H9 (cell line): ENCODE results near the gene CDK14. TPM values are rescaled to one million over a fixed set of nuclear protein-coding genes. Genes with fewer than 3 reads are reported as not detected.

Source experiments
- DNase-seq: peaks from one replicate; pipeline ENCODE4 v3.0.0-alpha.2; 2017
- H2AFZ ChIP-seq: one replicate; pipeline ENCODE4 v1.6.1; 2013; ENCODE audit warnings: mild to moderate bottlenecking, low read length, control low read depth, moderate library complexity
- H2AK5ac ChIP-seq: 2 replicates; pipeline ENCODE4 v1.6.1; 2013; ENCODE audit warnings: low read length, control low read depth, mixed read lengths; ENCODE audit not compliant: insufficient read length
- H2BK120ac ChIP-seq: one replicate; pipeline ENCODE4 v1.6.1; 2013; ENCODE audit warnings: low read depth, mild to moderate bottlenecking, low read length, control low read depth, inconsistent platforms; ENCODE audit not compliant: poor library complexity, severe bottlenecking
- H2BK12ac ChIP-seq: 2 replicates; pipeline ENCODE4 v1.6.1; 2013; ENCODE audit warnings: low read length, control low read depth, mixed read lengths, low read depth; ENCODE audit not compliant: insufficient read length
- H2BK15ac ChIP-seq: 2 replicates; pipeline ENCODE4 v1.6.1; 2013; ENCODE audit warnings: low read depth, low read length, control low read depth
- H2BK20ac ChIP-seq: one replicate; pipeline ENCODE4 v1.6.1; 2013; ENCODE audit warnings: low read depth, mild to moderate bottlenecking, low read length, control low read depth, inconsistent platforms; ENCODE audit not compliant: poor library complexity, severe bottlenecking
- H2BK5ac ChIP-seq: 2 replicates; pipeline ENCODE4 v1.6.1; 2013; ENCODE audit warnings: low read length, control low read depth, mixed read lengths; ENCODE audit not compliant: insufficient read length
- H3K14ac ChIP-seq: 2 replicates; pipeline ENCODE4 v1.6.1; 2013; ENCODE audit warnings: low read length, control low read depth; ENCODE audit not compliant: insufficient read depth
- H3K18ac ChIP-seq: 2 replicates; pipeline ENCODE4 v1.6.1; 2013; ENCODE audit warnings: low read depth, mild to moderate bottlenecking, mixed read lengths, low read length, control low read depth; ENCODE audit not compliant: insufficient read length
- H3K23ac ChIP-seq: 2 replicates; pipeline ENCODE4 v1.6.1; 2013; ENCODE audit warnings: low read length, control low read depth, mixed read lengths, low read depth; ENCODE audit not compliant: insufficient read length
- H3K23me2 ChIP-seq: 2 replicates; pipeline ENCODE4 v1.6.1; 2013; ENCODE audit warnings: low read depth, mild to moderate bottlenecking, mixed read lengths, low read length, control low read depth; ENCODE audit not compliant: insufficient read length, poor library complexity, severe bottlenecking
- H3K27ac ChIP-seq: 2 replicates; pipeline ENCODE4 v1.5.1; 2013; ENCODE audit warnings: low read length, control low read depth, mixed read lengths, low read depth; ENCODE audit not compliant: insufficient read length
- H3K27me3 ChIP-seq: 2 replicates; pipeline ENCODE4 v1.6.1; 2013; ENCODE audit warnings: low read length, control low read depth, inconsistent platforms; ENCODE audit not compliant: insufficient read depth
- H3K4ac ChIP-seq: 2 replicates; pipeline ENCODE4 v1.6.1; 2013; ENCODE audit warnings: low read depth, mild to moderate bottlenecking, control low read depth, inconsistent platforms, low read length, moderate library complexity
- H3K4me1 ChIP-seq: 2 replicates; pipeline ENCODE4 v1.6.1; 2013; ENCODE audit warnings: low read length, control low read depth, inconsistent platforms; ENCODE audit not compliant: insufficient read depth
- H3K4me2 ChIP-seq: 2 replicates; pipeline ENCODE4 v1.6.1; 2013; ENCODE audit warnings: low read length, control low read depth, mixed read lengths; ENCODE audit not compliant: insufficient read length, insufficient read depth
- H3K56ac ChIP-seq: 2 replicates; pipeline ENCODE4 v1.6.1; 2013; ENCODE audit warnings: low read depth, mild to moderate bottlenecking, mixed read lengths, low read length, control low read depth; ENCODE audit not compliant: insufficient read length
- H3K79me1 ChIP-seq: 2 replicates; pipeline ENCODE4 v1.6.1; 2013; ENCODE audit warnings: low read depth, mild to moderate bottlenecking, moderate library complexity, low read length, control low read depth, inconsistent platforms; ENCODE audit not compliant: insufficient read depth, poor library complexity, severe bottlenecking
- H3K79me2 ChIP-seq: 2 replicates; pipeline ENCODE4 v1.6.1; 2013; ENCODE audit warnings: low read length, control low read depth, inconsistent platforms; ENCODE audit not compliant: insufficient read depth
- H3K9ac ChIP-seq: 2 replicates; pipeline ENCODE4 v1.6.1; 2013; ENCODE audit warnings: low read length, control low read depth, mixed read lengths; ENCODE audit not compliant: insufficient read length; ENCODE audit errors: extremely low read depth
- H3K9me3 ChIP-seq: one replicate; pipeline ENCODE4 v1.6.1; 2013; ENCODE audit warnings: low read depth, low read length, inconsistent platforms; ENCODE audit not compliant: control insufficient read depth
- H3T11ph ChIP-seq: one replicate; pipeline ENCODE4 v1.6.1; 2013; ENCODE audit warnings: mild to moderate bottlenecking, low read length, control low read depth, inconsistent platforms
- H4K20me1 ChIP-seq: one replicate; pipeline ENCODE4 v1.6.1; 2013; ENCODE audit not compliant: control insufficient read depth, insufficient read length, insufficient read depth
- H4K5ac ChIP-seq: 2 replicates; pipeline ENCODE4 v1.6.1; 2013; ENCODE audit warnings: low read depth, mild to moderate bottlenecking, mixed read lengths, low read length, control low read depth; ENCODE audit not compliant: insufficient read length
- H4K8ac ChIP-seq: replicated peaks from 2 replicates; pipeline ENCODE4 v1.6.1; 2013; ENCODE audit warnings: low read length, control low read depth, mixed read lengths, low read depth; ENCODE audit not compliant: insufficient read length
- H4K91ac ChIP-seq: 2 replicates; pipeline ENCODE4 v1.6.1; 2013; ENCODE audit warnings: low read depth, mild to moderate bottlenecking, moderate library complexity, mixed read lengths, low read length, control low read depth; ENCODE audit not compliant: insufficient read length
- H3K27ac Mint-ChIP-seq, 3 experiments: 2 replicates in 2 of 3; 3 replicates in 1 of 3; pipeline ENCODE4 v1.8.0; 2020 to 2021; ENCODE audit warnings: mixed read lengths in 3 of 3, mild to moderate bottlenecking in 1 of 3, moderate library complexity in 1 of 3
- H3K27me3 Mint-ChIP-seq: 2 replicates; pipeline ENCODE4 v1.8.0; 2021; ENCODE audit warnings: low read depth, mild to moderate bottlenecking, moderate library complexity, mixed read lengths
- H3K36me3 Mint-ChIP-seq, 3 experiments: 2 replicates in 2 of 3; 3 replicates in 1 of 3; pipeline ENCODE4 v1.8.0; 2020 to 2021; ENCODE audit warnings: low read depth in 3 of 3, mixed read lengths in 3 of 3; ENCODE audit not compliant: insufficient read depth in 1 of 3
- H3K4me1 Mint-ChIP-seq, 2 experiments: 2 replicates each; pipeline ENCODE4 v1.8.0; 2020; ENCODE audit warnings: mixed read lengths in 2 of 2
- H3K4me3 Mint-ChIP-seq, 2 experiments: 2 replicates in 1 of 2; 3 replicates in 1 of 2; pipeline ENCODE4 v1.8.0; 2020 to 2021; ENCODE audit warnings: mild to moderate bottlenecking in 2 of 2, mixed read lengths in 2 of 2, moderate library complexity in 1 of 2
- H3K9me3 Mint-ChIP-seq, 2 experiments: 2 replicates in 1 of 2; 3 replicates in 1 of 2; pipeline ENCODE4 v1.8.0; 2020; ENCODE audit warnings: mild to moderate bottlenecking in 2 of 2, mixed read lengths in 2 of 2, moderate library complexity in 1 of 2
- CTCF ChIP-seq: fragments of 200-600 bp; sonication (generic); conservative IDR thresholded peaks from 3 replicates; pipeline ENCODE4 v1.8.0; 2021; ENCODE audit warnings: antibody characterized with exemption, mild to moderate bottlenecking
- WGBS: extraction: QIAGEN DNeasy Blood & Tissue Kit; methylation state at CpG from one replicate; pipeline ENCODE4 v1.1.7; 2013; ENCODE audit warnings: missing lambda C conversion rate, low lambda C conversion rate, mixed read lengths; ENCODE audit not compliant: insufficient read length; ENCODE audit errors: extremely low coverage; 5-methylcytosine and 5-hydroxymethylcytosine counted together
- total RNA-seq: library from RNA; stranded (reverse); gene quantifications from 2 replicates; pipeline ENCODE4 v1.2.1, GENCODE V29; 2021

CDK14 gene
- total RNA-seq, 1 experiment from 2014 or later, result 23.9 TPM

- no peak overlapping the region for H4K8ac ChIP-seq
- peaks cover 4% of the 10 kb centered on the region in 2 experiments for H3K4me1 Mint-ChIP-seq
- peaks cover 7 to 11% of the 10 kb centered on the region in 2 experiments; a peak in 4 of 5 replicates for H3K9me3 Mint-ChIP-seq
- H3K14ac ChIP-seq, result no peak overlapping the region
- no peak overlapping the region for H3K23ac ChIP-seq
- no peak overlapping the region for H2AFZ ChIP-seq
- no peak for TF ChIP-seq CTCF
- H3K79me1 ChIP-seq, result no peaks in the 10 kb centered on the region
- no peaks in the 10 kb centered on the region; the same call in 1 of the 2 replicates for H3K27me3 ChIP-seq
- no peaks in the 10 kb centered on the region for H4K20me1 ChIP-seq
- no peak overlapping the region for H3K4me2 ChIP-seq
- H3K27me3 Mint-ChIP-seq, result no peaks in the 10 kb centered on the region
- no peak overlapping the region for H3K56ac ChIP-seq
- H3K4me3 Mint-ChIP-seq, result no peak overlapping the region
- H2BK15ac ChIP-seq, result no peak overlapping the region
- no peak overlapping the region for H3K4ac ChIP-seq
- H3K27ac Mint-ChIP-seq, result peak overlapping the region in 2 of 3 experiments; percentile 33 to 81; a peak in 5 of 7 replicates
- no peaks in the 10 kb centered on the region for H3K79me2 ChIP-seq
- no peak overlapping the region for H4K5ac ChIP-seq
- H2AK5ac ChIP-seq, result no peak overlapping the region
- H3K36me3 Mint-ChIP-seq, result peaks cover 13 to 21% (median 15%) of the 10 kb centered on the region in 3 experiments
- H3T11ph ChIP-seq, result no peak overlapping the region
- no peak overlapping the region for H2BK5ac ChIP-seq
- no peak overlapping the region for H2BK120ac ChIP-seq
- no peaks in the 10 kb centered on the region for H3K23me2 ChIP-seq
- H3K27ac ChIP-seq, result no peak overlapping the region
- no peak overlapping the region for H2BK20ac ChIP-seq
- H2BK12ac ChIP-seq, result no peak overlapping the region
- DNase-seq, result no peak
- no peaks in the 10 kb centered on the region for H3K4me1 ChIP-seq
- H3K9me3 ChIP-seq, result no peaks in the 10 kb centered on the region
- H3K9ac ChIP-seq, result no peak overlapping the region
- no peak overlapping the region for H4K91ac ChIP-seq
- H3K18ac ChIP-seq, result no peak overlapping the region
- no CpG with 5 or more reads among the region's 4 CpGs for WGBS
Observed at GRCh38 chr7:90788052-90788451, 191.9 kb downstream of the CDK14 start.
